H9 (cell line): ENCODE data around the gene PHTF1. TPM values are rescaled to one million over a fixed set of nuclear protein-coding genes. Genes with fewer than 3 reads are reported as not detected.
"Not testable (repeated sequence)": the region's sequence is repeated elsewhere in the genome, so short reads cannot be mapped to it uniquely, and the experiment has no call there.

Experiments
- DNase-seq: peaks from one replicate; pipeline ENCODE4 v3.0.0-alpha.2; 2017
- H2AFZ ChIP-seq: one replicate; pipeline ENCODE4 v1.6.1; 2013; ENCODE audit warnings: mild to moderate bottlenecking, low read length, control low read depth, moderate library complexity
- H2AK5ac ChIP-seq: 2 replicates; pipeline ENCODE4 v1.6.1; 2013; ENCODE audit warnings: low read length, control low read depth, mixed read lengths; ENCODE audit not compliant: insufficient read length
- H2BK120ac ChIP-seq: one replicate; pipeline ENCODE4 v1.6.1; 2013; ENCODE audit warnings: low read depth, mild to moderate bottlenecking, low read length, control low read depth, inconsistent platforms; ENCODE audit not compliant: poor library complexity, severe bottlenecking
- H2BK12ac ChIP-seq: 2 replicates; pipeline ENCODE4 v1.6.1; 2013; ENCODE audit warnings: low read length, control low read depth, mixed read lengths, low read depth; ENCODE audit not compliant: insufficient read length
- H2BK15ac ChIP-seq: 2 replicates; pipeline ENCODE4 v1.6.1; 2013; ENCODE audit warnings: low read depth, low read length, control low read depth
- H2BK20ac ChIP-seq: one replicate; pipeline ENCODE4 v1.6.1; 2013; ENCODE audit warnings: low read depth, mild to moderate bottlenecking, low read length, control low read depth, inconsistent platforms; ENCODE audit not compliant: poor library complexity, severe bottlenecking
- H2BK5ac ChIP-seq: 2 replicates; pipeline ENCODE4 v1.6.1; 2013; ENCODE audit warnings: low read length, control low read depth, mixed read lengths; ENCODE audit not compliant: insufficient read length
- H3K14ac ChIP-seq: 2 replicates; pipeline ENCODE4 v1.6.1; 2013; ENCODE audit warnings: low read length, control low read depth; ENCODE audit not compliant: insufficient read depth
- H3K18ac ChIP-seq: 2 replicates; pipeline ENCODE4 v1.6.1; 2013; ENCODE audit warnings: low read depth, mild to moderate bottlenecking, mixed read lengths, low read length, control low read depth; ENCODE audit not compliant: insufficient read length
- H3K23ac ChIP-seq: 2 replicates; pipeline ENCODE4 v1.6.1; 2013; ENCODE audit warnings: low read length, control low read depth, mixed read lengths, low read depth; ENCODE audit not compliant: insufficient read length
- H3K23me2 ChIP-seq: 2 replicates; pipeline ENCODE4 v1.6.1; 2013; ENCODE audit warnings: low read depth, mild to moderate bottlenecking, mixed read lengths, low read length, control low read depth; ENCODE audit not compliant: insufficient read length, poor library complexity, severe bottlenecking
- H3K27ac ChIP-seq: 2 replicates; pipeline ENCODE4 v1.5.1; 2013; ENCODE audit warnings: low read length, control low read depth, mixed read lengths, low read depth; ENCODE audit not compliant: insufficient read length
- H3K27me3 ChIP-seq: 2 replicates; pipeline ENCODE4 v1.6.1; 2013; ENCODE audit warnings: low read length, control low read depth, inconsistent platforms; ENCODE audit not compliant: insufficient read depth
- H3K4ac ChIP-seq: 2 replicates; pipeline ENCODE4 v1.6.1; 2013; ENCODE audit warnings: low read depth, mild to moderate bottlenecking, control low read depth, inconsistent platforms, low read length, moderate library complexity
- H3K4me1 ChIP-seq: 2 replicates; pipeline ENCODE4 v1.6.1; 2013; ENCODE audit warnings: low read length, control low read depth, inconsistent platforms; ENCODE audit not compliant: insufficient read depth
- H3K4me2 ChIP-seq: 2 replicates; pipeline ENCODE4 v1.6.1; 2013; ENCODE audit warnings: low read length, control low read depth, mixed read lengths; ENCODE audit not compliant: insufficient read length, insufficient read depth
- H3K56ac ChIP-seq: 2 replicates; pipeline ENCODE4 v1.6.1; 2013; ENCODE audit warnings: low read depth, mild to moderate bottlenecking, mixed read lengths, low read length, control low read depth; ENCODE audit not compliant: insufficient read length
- H3K79me1 ChIP-seq: 2 replicates; pipeline ENCODE4 v1.6.1; 2013; ENCODE audit warnings: low read depth, mild to moderate bottlenecking, moderate library complexity, low read length, control low read depth, inconsistent platforms; ENCODE audit not compliant: insufficient read depth, poor library complexity, severe bottlenecking
- H3K79me2 ChIP-seq: 2 replicates; pipeline ENCODE4 v1.6.1; 2013; ENCODE audit warnings: low read length, control low read depth, inconsistent platforms; ENCODE audit not compliant: insufficient read depth
- H3K9ac ChIP-seq: 2 replicates; pipeline ENCODE4 v1.6.1; 2013; ENCODE audit warnings: low read length, control low read depth, mixed read lengths; ENCODE audit not compliant: insufficient read length; ENCODE audit errors: extremely low read depth
- H3K9me3 ChIP-seq: one replicate; pipeline ENCODE4 v1.6.1; 2013; ENCODE audit warnings: low read depth, low read length, inconsistent platforms; ENCODE audit not compliant: control insufficient read depth
- H3T11ph ChIP-seq: one replicate; pipeline ENCODE4 v1.6.1; 2013; ENCODE audit warnings: mild to moderate bottlenecking, low read length, control low read depth, inconsistent platforms
- H4K20me1 ChIP-seq: one replicate; pipeline ENCODE4 v1.6.1; 2013; ENCODE audit not compliant: control insufficient read depth, insufficient read length, insufficient read depth
- H4K5ac ChIP-seq: 2 replicates; pipeline ENCODE4 v1.6.1; 2013; ENCODE audit warnings: low read depth, mild to moderate bottlenecking, mixed read lengths, low read length, control low read depth; ENCODE audit not compliant: insufficient read length
- H4K8ac ChIP-seq: replicated peaks from 2 replicates; pipeline ENCODE4 v1.6.1; 2013; ENCODE audit warnings: low read length, control low read depth, mixed read lengths, low read depth; ENCODE audit not compliant: insufficient read length
- H4K91ac ChIP-seq: 2 replicates; pipeline ENCODE4 v1.6.1; 2013; ENCODE audit warnings: low read depth, mild to moderate bottlenecking, moderate library complexity, mixed read lengths, low read length, control low read depth; ENCODE audit not compliant: insufficient read length
- H3K27ac Mint-ChIP-seq, 3 experiments: 2 replicates in 2 of 3; 3 replicates in 1 of 3; pipeline ENCODE4 v1.8.0; 2020 to 2021; ENCODE audit warnings: mixed read lengths in 3 of 3, mild to moderate bottlenecking in 1 of 3, moderate library complexity in 1 of 3
- H3K27me3 Mint-ChIP-seq: 2 replicates; pipeline ENCODE4 v1.8.0; 2021; ENCODE audit warnings: low read depth, mild to moderate bottlenecking, moderate library complexity, mixed read lengths
- H3K36me3 Mint-ChIP-seq, 3 experiments: 2 replicates in 2 of 3; 3 replicates in 1 of 3; pipeline ENCODE4 v1.8.0; 2020 to 2021; ENCODE audit warnings: low read depth in 3 of 3, mixed read lengths in 3 of 3; ENCODE audit not compliant: insufficient read depth in 1 of 3
- H3K4me1 Mint-ChIP-seq, 2 experiments: 2 replicates each; pipeline ENCODE4 v1.8.0; 2020; ENCODE audit warnings: mixed read lengths in 2 of 2
- H3K4me3 Mint-ChIP-seq, 2 experiments: 2 replicates in 1 of 2; 3 replicates in 1 of 2; pipeline ENCODE4 v1.8.0; 2020 to 2021; ENCODE audit warnings: mild to moderate bottlenecking in 2 of 2, mixed read lengths in 2 of 2, moderate library complexity in 1 of 2
- H3K9me3 Mint-ChIP-seq, 2 experiments: 2 replicates in 1 of 2; 3 replicates in 1 of 2; pipeline ENCODE4 v1.8.0; 2020; ENCODE audit warnings: mild to moderate bottlenecking in 2 of 2, mixed read lengths in 2 of 2, moderate library complexity in 1 of 2
- WGBS: extraction: QIAGEN DNeasy Blood & Tissue Kit; methylation state at CpG from one replicate; pipeline ENCODE4 v1.1.7; 2013; ENCODE audit warnings: missing lambda C conversion rate, low lambda C conversion rate, mixed read lengths; ENCODE audit not compliant: insufficient read length; ENCODE audit errors: extremely low coverage; 5-methylcytosine and 5-hydroxymethylcytosine counted together
- total RNA-seq: library from RNA; stranded (reverse); gene quantifications from 2 replicates; pipeline ENCODE4 v1.2.1, GENCODE V29; 2021

Gene PHTF1
- total RNA-seq, 1 experiment from 2014 or later, result 28.4 TPM

GRCh38 chr1:113717506-113717905, 41.8 kb downstream of the PHTF1 start:
- not testable (repeated sequence) for H3K4me2 ChIP-seq, H2AFZ ChIP-seq, H3K4me3 Mint-ChIP-seq, H3K79me1 ChIP-seq, H3T11ph ChIP-seq, H3K23me2 ChIP-seq, DNase-seq, H3K4ac ChIP-seq, H3K27me3 Mint-ChIP-seq, H3K27me3 ChIP-seq, H2BK15ac ChIP-seq, H4K91ac ChIP-seq, H3K9me3 ChIP-seq, H2BK12ac ChIP-seq, H3K27ac Mint-ChIP-seq, H3K27ac ChIP-seq, H3K79me2 ChIP-seq, H3K9ac ChIP-seq, H3K4me1 Mint-ChIP-seq, H2BK5ac ChIP-seq, H2BK20ac ChIP-seq, H4K5ac ChIP-seq, H3K4me1 ChIP-seq, H3K14ac ChIP-seq, H4K20me1 ChIP-seq, H3K23ac ChIP-seq, H2BK120ac ChIP-seq, H3K56ac ChIP-seq, H2AK5ac ChIP-seq, H3K18ac ChIP-seq, H4K8ac ChIP-seq
- Mint-ChIP-seq H3K9me3 (peaks cover 49 to 50% of the 10 kb centered on the region in 2 experiments), H3K36me3 (peaks cover 62 to 74% (median 73%) of the 10 kb centered on the region in 3 experiments)
- no CpG with 5 or more reads among the region's 6 CpGs for whole genome bisulfite sequencing
